ENCODE measurements around the gene TTLL9.

TTLL9 gene

GRCh38 chr20:31877684-31878083 lies 7.2 kb downstream of the TTLL9 start:
- no peak for DNase-seq

DNA sequence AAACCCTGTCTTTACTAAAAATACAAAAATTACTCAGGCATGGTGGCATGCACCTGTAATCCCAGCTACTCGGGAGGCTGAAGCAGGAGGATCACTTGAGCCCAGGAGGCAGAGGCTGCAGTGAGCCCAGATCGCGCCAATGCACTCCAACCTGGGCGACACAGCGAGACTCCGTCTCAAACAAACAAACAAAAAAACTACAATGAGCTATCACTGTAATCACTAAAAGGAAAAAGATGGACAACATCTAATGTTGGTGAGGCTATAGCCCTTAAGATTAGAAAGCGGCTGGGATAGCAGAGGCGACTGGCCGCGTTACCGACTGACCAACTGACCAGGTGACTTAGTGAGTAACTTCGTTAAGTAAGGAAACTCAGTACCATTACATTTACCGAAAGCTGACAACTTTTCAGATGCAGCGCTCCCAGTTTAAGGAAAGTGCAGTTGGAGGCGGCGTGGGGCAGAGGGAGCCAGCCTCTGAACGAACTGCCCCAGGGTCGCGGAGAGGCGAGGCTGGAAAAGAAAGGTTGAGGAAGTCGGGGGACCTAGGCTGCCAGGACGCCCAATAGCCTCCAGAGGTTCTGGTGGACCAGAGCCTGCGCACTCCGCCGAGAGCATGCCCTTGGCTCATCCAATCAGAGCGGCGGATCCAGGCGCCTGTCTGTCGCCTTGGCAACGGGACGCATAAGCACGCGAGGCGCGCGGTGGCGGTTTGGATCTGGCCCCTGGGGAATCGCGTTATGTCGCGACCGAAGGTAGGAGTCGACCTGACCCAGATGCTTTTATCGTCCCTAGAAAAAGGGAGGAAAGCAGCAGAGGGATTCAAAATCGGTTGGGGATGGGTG lies 8.9 kb downstream of the TTLL9 start:
- DNase-seq: peak; percentile 61 to 97 (median 88)

DNA sequence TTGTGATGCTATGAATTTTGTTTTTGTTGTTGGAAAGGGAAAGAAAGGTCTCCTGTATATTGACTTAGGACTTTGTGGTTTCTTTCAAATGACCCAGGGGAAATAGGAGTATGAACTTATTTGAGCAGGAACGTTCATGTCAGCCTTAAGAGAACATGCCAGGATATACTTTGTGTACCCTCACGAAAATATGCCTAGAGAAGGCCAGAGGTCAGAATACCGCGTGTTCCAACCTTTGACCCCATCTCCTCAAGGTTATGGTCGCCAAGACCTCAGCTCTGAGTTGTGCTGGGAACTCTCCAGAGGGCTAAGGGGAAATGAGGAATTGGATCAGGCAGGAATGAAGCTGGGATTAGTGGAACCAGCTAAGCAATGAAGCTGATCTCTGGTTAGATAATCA lies 11.5 kb downstream of the TTLL9 start:
- no peak for DNase-seq

DNA sequence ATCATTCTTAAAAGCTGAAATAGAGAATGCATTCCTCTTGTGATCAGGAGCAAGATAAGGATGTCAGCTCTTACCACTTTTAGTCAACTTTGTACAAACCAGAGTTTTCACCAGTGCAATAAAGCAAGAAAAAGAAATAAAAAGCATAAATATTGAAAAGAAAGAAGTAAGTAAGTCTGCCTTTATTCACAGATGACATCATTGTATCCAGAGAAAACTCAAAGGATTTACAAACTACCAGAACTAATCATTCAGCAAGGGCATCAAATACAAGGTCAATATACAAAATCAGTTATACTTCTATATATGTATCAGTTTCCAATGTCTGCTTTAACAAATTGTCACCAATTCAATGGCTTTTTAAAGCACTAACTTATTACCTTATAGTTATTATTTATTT lies 13.4 kb downstream of the TTLL9 start:
- DNase-seq: no peak

- DNase-seq: no peak
Observed at GRCh38 chr20:31890646-31891045, 20.2 kb downstream of the TTLL9 start.

DNA sequence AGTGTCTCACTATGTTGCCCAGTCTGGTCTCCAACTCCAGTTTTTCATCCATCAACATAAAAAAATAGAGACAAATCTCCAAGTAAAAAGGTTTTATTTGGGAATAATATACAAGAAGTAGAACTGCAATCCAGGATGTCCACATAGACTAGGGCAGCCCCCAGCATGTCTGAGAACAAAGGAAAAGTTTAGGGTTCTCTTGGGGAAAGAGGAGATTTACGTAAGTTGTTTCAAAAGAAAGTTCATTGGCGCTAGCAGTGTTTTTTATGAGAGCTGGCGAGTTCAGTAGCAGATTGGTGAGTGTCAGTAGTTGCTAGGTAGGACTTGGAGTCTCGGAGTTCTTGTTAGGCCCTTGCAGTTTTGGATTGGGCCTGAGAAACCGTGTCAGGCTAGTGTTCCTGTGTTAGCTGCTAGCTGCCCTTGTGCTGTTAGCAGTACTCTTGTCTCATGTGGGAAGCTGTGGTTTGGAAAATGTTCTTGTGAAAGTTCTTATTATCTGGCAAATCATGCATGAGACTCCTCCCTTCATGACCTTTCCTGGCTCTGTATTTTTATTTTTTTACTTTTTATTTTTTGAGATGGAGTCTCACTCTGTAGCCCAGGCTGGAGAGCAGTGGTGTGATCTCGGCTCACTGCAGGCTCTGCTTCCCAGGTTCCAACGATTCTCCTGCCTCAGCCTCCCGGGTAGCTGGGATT lies 24.7 kb downstream of the TTLL9 start:
- peak in 19 of 56 donors; percentile 3 to 62 (median 22) for DNase-seq

DNA sequence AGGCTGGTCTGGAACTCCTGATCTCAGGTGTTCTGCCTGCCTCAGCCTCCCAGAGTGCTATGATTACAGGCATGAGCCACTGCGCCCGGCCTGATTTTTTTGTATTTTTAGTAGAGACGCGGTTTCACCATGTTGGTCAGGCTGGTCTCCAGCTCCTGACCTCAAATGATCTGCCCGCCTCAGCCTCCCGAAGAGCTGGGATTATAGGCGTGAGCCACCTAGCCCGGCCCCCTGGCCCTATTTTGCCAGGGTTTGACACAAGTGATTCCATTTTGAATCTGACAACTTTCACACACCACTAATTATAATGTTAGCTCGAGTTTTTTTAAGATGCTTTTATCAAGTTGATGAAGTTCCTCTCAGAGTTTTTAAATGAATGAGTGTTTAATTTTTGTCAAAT lies 25.6 kb downstream of the TTLL9 start:
- DNase-seq: no peak

- peak in 3 of 56 donors; percentile 2 to 26 (median 9) for DNase-seq
Observed at GRCh38 chr20:31897541-31897940, 27.1 kb downstream of the TTLL9 start.

DNA sequence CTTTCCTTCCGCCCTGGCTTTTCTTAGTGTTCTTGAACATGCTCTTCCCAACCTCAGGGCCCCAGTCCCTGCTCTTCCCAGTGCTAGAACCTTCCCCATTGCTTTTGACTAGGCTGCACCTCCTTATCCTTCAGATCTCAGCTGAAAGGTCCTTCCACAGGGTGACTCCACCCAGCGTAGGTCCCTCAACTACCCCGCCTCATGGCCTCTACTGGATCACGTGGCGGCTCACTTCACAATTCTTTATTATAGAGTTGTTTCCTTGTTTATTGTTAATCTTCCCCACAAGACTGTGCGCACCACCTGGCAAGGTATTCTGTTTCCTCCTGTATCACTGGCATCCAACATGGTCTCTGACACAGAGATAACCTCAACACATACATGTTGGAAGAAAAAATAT lies 31.2 kb downstream of the TTLL9 start:
- no peak for DNase-seq

DNA sequence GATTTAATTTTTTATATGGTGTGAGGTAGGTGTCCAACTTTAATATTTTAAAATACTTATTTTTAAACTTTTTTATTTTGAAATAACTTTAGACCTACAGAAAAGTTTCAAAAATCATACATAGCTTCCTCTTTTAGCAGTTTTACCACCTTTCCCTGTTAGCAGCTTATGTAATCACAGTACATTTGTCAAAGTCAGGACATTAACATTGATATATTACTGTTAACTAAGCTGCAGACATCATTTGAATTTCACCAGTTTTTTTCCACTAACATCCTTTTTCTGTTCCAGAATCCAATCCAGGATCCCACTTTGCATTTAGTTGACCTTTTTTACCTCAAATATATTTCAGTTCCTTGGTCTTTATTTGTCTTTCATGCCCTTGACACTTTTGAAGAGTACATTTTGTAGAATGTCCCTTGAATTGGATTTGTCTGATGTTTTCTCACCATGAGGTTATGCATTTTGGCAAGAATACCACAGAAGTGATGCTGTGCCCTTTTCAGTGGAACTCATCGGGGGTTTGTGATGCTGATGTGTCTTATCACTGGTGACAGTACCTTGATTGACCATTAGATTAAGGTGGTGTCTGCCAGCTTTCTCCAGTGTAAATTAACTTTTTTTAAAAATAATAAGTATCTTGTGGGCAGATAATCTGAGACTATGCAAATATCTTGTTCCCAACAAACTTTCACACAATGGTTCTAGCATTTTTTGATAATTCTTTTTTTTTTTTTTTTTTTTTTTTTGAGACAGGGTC lies 33.4 kb downstream of the TTLL9 start:
- DNase-seq: no peak

GRCh38 chr20:31906001-31906400 lies 35.6 kb downstream of the TTLL9 start:
- DNase-seq: no peak

DNA sequence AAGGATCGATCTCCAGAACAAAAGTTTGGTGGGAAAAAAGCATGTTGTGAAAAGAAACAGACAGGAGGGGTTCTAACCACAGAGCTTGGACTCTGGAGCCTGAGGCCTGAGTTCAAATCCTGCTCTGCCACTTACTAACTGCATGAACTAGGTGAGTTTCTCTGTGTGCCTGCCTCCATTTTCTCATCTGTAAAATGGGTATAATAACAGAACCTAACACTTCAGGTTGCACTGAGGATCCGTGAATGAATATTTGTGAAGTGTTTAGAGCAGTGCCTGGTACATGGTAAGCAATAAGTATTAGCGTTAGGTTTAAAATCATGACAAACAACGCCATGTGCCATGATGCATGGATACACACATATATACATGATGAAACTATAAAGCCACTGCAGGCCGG lies 36.6 kb downstream of the TTLL9 start:
- no peak for DNase-seq

DNA sequence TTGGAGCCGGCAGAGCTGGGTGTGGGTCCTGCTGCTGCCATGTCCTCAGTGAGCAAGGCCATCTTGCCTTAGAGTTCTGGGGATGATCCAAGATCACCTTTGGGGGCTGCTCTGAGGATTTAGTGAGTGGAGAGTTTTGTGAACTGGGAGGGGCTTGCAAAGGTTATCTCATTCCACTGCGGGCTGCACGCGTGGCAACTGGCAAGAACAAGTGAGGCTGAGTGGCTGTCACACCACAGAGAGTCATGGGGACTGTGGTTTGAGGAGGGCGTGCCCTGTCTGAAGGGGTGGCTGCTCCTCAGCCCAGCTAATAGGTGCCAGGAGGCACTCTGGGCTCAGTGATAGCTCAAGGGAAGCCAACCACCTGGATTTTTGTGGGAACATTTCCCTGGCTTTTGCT lies 37.6 kb downstream of the TTLL9 start:
- no peak for DNase-seq

GRCh38 chr20:31908424-31908823 lies 38.0 kb downstream of the TTLL9 start:
- no peak for DNase-seq

DNA sequence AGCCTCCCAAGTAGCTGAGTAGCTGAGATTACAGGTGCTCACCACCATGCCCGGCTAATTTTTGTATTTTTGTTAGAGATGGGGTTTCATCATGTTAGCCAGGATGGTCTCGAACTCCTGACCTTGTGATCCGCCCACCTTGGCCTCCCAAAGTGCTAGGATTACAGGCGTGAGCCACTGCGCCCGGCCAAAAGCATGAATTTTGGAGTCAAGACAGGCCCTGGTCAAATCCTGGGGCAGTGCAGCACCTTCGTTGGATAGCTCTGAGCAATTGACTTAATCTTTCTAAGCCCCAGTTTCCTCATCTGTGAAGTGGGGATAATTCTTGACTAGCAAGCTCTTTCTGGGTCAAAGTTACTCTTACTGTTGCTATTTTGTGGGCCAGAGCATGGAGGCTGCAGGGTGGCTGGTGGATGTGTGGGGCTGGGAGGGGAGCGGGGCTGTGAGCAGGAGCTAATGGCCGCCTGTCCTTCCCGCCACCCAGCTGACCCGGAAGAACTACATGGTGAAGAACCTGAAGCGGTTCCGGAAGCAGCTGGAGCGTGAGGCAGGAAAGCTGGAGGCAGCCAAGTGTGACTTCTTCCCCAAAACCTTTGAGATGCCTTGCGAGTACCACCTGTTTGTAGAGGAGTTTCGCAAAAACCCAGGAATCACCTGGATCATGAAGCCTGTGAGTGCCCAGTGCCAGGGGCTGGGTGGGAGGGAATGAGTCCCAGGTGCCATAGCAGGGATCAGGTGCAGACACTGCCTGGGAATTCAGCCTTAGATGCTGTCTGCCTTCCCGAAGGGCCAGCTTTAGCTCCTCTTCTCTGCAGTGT lies 39.0 kb downstream of the TTLL9 start:
- DNase-seq: no peak

DNA sequence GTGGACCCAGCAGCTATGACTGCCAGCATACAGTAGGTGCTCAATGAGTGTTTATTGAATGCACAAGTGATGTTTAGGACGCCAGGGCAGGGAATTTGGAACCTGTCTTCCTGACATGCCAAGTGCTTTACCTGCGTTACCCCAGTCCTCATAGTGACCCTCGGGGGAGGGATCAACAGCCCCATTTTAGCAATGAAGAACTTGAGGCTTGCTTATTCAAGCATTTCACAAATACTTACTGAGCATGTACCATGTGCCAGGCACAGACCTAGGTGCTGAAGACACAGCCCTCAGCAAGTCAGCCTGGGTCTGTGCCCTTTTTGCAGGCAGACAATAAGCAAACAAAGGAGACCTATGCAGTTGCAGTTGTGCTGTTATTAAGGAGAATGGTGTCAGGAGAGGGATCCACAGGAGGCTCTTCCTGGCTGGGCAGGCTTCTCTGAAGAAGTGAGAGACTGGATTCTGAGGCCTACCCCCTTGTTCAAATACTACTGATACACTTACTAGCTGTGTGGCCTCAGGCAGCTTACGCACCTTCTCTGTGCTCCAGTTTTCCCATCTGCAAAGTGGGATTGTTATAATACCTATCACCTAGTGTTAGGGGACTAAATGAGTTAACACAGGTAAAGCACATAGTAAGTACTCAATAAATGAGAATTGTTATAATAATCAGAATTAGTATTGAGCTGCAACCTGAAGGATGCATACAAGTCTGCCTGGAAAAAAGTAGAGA lies 39.8 kb downstream of the TTLL9 start:
- DNase-seq: no peak

- DNase-seq: no peak
Observed at GRCh38 chr20:31913431-31914157, 43.2 kb downstream of the TTLL9 start.

GRCh38 chr20:31914170-31914569 lies 43.7 kb downstream of the TTLL9 start:
- DNase-seq: no peak

GRCh38 chr20:31915491-31916280 lies 45.3 kb downstream of the TTLL9 start:
- no peak for DNase-seq
